VCaP (cell line): ENCODE data around the gene EMP3.
"Not testable (repeated sequence)": the region's sequence is repeated elsewhere in the genome, so short reads cannot be mapped to it uniquely, and the experiment has no call there.

ENCODE experiments used
- H3K27ac ChIP-seq: fragments of 450-650 bp; 2 replicates; pipeline ENCODE4 v1.5.1; 2017
- CTCF ChIP-seq: fragments of 450-650 bp; conservative IDR thresholded peaks from 2 replicates; pipeline ENCODE4 v1.5.1; 2017; ENCODE audit warnings: mild to moderate bottlenecking, moderate library complexity

The EMP3 gene

GRCh38 chr19:48325265-48325910, at the start of gene EMP3:
EMP3 (plus strand) TSS chr19:48325552; CDS start chr19:48326845, 1,293 bp downstream.
- no peak for TF ChIP-seq CTCF

GRCh38 chr19:48279747-48280146, 45.6 kb upstream of the EMP3 start:
- TF ChIP-seq CTCF, result no peak
- no peak overlapping the region for H3K27ac ChIP-seq

More at GRCh38 chr19:48325265-48325910, at the start of gene EMP3:
- H3K27ac ChIP-seq, result no peak within 1 kb of the TSS

- H3K27ac ChIP-seq, result no peak overlapping the region
- TF ChIP-seq CTCF, result no peak
Observed at GRCh38 chr19:48283908-48284307, 41.4 kb upstream of the EMP3 start.

- H3K27ac ChIP-seq, result no peak overlapping the region
- TF ChIP-seq CTCF, result no peak
Observed at GRCh38 chr19:48284896-48285295, 40.5 kb upstream of the EMP3 start.

- no peak for TF ChIP-seq CTCF
- no peak overlapping the region for H3K27ac ChIP-seq
Observed at GRCh38 chr19:48287748-48288147, 37.6 kb upstream of the EMP3 start.

GRCh38 chr19:48290401-48290770, 35.0 kb upstream of the EMP3 start:
- H3K27ac ChIP-seq, result no peak overlapping the region
- TF ChIP-seq CTCF, result no peak

- no peak overlapping the region for H3K27ac ChIP-seq
- peak; percentile 99 for TF ChIP-seq CTCF
Observed at GRCh38 chr19:48290771-48291488, 34.4 kb upstream of the EMP3 start.

- H3K27ac ChIP-seq, result not testable (repeated sequence)
Observed at GRCh38 chr19:48291489-48291815, 33.9 kb upstream of the EMP3 start.
